ENCODE measurements around the gene SIM2.

SIM2 gene

DNA sequence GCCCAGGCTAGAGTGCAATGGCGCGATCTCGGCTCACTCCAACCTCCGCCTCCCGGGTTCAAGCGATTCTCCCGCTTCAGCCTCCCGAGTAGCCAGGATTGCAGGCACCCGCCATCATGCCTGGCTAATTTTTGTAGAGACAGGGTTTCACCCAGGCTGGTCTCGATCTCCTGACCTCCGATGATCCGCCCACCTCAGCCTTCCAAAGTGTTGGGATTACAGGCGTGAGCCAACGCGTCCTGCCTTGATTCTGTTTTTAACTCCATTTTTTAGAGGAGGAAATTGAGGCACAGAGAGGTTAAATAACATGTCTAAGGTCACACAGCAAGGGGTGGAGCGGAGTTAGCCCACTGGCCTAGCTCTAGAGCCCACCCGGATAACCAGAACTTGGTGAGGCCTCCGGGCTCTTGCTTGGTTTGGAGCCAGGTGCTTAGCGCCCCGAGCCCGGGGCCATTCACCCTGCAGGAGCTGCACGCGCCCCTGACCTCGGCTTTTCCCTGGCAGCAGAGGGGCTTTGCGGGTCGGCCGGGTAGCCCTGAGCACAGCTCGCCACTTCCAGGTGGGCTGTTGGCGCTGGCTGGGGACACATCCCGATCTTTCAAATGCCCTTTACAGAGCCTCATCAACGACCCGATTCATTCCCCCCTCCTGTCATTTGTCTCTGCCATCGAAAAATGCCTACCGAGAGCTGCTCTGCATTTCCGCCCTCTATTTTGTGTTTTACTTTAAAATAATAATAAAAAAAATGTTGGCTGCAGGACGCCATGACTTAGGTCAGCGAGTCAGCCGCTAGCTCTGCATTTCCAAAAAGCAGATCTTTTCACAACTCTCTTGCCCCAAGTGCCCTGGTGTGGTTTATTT is 11.2 kb downstream of the SIM2 start:
- no peak for DNase-seq (ENCODE audit: low read depth, low spot score)
- H3K27ac ChIP-seq = no peak overlapping the region

DNA sequence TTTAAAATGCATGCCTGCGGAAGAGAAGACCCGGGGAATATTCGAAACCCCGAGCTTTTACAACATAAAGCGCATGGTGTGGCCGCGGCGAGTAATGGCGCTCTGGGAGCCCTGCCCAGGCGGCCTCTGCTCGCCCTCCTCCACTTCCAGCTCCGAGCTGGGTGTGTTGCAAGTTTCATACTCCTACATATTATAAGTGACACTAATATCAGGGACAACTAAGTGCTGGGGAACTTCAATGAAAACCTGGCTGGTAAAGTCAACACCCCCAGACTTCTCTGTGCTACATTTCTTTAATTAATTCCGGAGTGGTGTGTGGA is 11.8 kb downstream of the SIM2 start:
- no peak overlapping the region for H3K27ac ChIP-seq
- no peak for DNase-seq (ENCODE audit: low read depth, low spot score)

DNA sequence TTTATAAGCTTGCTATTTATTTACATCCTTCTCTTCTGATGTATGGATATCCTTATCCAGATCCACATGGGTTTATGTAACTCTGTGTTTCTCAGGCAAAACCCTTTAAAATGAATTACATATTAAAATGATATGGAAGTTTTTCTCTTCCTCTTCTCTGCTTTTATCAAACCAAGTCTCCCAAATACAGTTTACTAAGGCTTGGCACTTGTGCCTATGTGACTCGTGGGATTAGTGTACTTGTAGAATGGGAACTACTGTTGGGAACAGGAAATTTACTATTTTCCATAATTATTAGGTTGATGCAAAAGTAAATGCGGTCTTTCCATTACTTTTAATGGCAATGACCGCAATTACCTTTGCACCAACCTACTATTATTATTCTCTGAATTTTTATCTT is 14.8 kb downstream of the SIM2 start:
- no peak for DNase-seq (ENCODE audit: low read depth, low spot score)
- H3K27ac ChIP-seq = no peak overlapping the region

GRCh38 chr21:36716387-36716786 is 17.5 kb downstream of the SIM2 start:
- no peak for DNase-seq (ENCODE audit: low read depth, low spot score)
- H3K27ac ChIP-seq = no peak overlapping the region

GRCh38 chr21:36716836-36717235 is 17.9 kb downstream of the SIM2 start:
- DNase-seq (ENCODE audit: low read depth, low spot score) = no peak
- no peak overlapping the region for H3K27ac ChIP-seq

DNA sequence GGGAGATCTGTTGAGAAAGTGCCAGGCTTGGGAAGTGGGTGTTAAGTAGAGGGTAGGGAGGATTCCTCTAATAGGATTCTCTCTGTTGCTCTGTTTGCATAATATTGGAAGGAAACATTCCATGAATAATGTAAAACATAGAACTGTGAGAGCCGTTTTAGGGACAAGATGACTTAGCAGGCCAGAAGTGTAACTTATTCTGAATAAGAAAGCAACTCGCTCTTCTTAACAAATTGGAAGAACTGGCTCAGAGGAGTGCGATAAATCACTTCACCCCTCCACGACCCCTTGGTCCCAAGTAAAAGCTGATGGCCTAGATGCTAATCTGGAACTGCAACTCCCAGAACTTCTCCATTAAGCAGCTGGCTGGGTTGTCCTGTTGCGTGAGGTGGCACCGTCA is 19.1 kb downstream of the SIM2 start:
- DNase-seq (ENCODE audit: low read depth, low spot score) = no peak
- no peak overlapping the region for H3K27ac ChIP-seq

- peak; percentile 69 for DNase-seq (ENCODE audit: low read depth, low spot score)
- H3K27ac ChIP-seq = peak overlapping the region; percentile 78
Observed at GRCh38 chr21:36718951-36719501, 20.1 kb downstream of the SIM2 start.

DNA sequence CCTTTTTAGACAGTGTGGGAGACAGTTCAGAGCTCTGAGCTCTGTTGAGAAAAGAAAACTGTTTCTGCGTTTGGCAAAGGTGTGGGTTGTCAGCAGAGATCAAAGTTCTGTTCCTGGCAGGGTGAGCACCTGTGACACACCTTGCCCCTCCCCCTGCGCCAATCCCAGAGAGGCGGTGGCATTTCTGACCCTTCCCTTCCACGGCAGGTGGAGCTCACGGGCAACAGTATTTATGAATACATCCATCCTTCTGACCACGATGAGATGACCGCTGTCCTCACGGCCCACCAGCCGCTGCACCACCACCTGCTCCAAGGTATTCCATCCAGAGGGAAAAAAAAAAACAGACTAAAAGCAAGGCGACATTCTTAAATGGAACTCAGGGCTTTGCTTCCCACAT is 20.7 kb downstream of the SIM2 start:
- no peak for DNase-seq (ENCODE audit: low read depth, low spot score)
- peak overlapping the region; percentile 78 for H3K27ac ChIP-seq

GRCh38 chr21:36721817-36722216 is 22.9 kb downstream of the SIM2 start:
- DNase-seq (ENCODE audit: low read depth, low spot score) = no peak
- no peak overlapping the region for H3K27ac ChIP-seq

DNA sequence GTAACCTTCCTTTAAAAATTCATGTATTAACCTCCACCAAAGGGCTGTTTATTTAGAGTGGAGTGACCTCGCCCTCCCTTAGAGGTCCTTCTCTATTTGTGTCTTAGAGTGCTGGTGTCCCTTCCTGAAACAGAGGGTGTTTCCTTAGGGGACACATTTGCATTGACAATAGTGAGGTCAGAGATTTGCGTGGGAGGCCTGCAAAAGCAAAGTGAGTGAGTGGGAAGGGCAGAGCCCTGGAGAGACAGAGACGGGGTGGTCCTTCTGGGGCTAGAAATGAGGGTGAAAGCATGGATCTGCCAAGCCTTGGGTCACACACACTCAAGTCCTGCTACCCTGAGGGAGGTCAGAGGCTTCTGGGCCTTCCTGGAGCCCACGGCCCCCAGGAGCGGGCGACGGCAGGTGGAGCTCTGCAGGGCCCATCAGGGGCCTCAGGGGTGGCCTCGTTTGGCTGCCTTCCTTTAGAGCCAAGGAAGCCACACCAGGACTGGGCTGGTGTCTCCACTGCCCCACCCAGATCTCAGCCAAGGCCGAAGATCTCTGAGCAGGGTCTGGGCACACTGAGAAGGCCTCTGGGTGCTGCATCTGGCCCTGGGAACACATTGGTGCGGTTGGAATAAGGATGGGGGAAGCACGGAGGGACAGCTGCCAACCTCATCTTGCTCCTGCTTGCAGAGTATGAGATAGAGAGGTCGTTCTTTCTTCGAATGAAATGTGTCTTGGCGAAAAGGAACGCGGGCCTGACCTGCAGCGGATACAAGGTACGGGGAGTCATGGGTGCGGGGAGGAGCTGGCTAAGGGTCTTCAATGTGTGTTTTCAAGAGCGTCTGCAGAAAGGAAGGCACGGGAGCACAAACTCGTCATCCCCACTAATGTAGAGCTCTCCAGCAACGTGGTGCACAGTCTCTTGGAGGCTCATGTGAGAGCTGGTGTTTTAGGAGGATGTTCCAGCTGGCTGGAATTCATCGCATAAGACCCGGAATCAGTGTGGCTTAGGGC is 23.8 kb downstream of the SIM2 start:
- no peak for DNase-seq (ENCODE audit: low read depth, low spot score)
- no peak overlapping the region for H3K27ac ChIP-seq

- H3K27ac ChIP-seq = no peak overlapping the region
- no peak for DNase-seq (ENCODE audit: low read depth, low spot score)
Observed at GRCh38 chr21:36723371-36723881, 24.5 kb downstream of the SIM2 start.

- no peak overlapping the region for H3K27ac ChIP-seq
- DNase-seq (ENCODE audit: low read depth, low spot score) = no peak
Observed at GRCh38 chr21:36724660-36725059, 25.7 kb downstream of the SIM2 start.

- H3K27ac ChIP-seq = no peak overlapping the region
- DNase-seq (ENCODE audit: low read depth, low spot score) = no peak
Observed at GRCh38 chr21:36725793-36726386, 27.0 kb downstream of the SIM2 start.

DNA sequence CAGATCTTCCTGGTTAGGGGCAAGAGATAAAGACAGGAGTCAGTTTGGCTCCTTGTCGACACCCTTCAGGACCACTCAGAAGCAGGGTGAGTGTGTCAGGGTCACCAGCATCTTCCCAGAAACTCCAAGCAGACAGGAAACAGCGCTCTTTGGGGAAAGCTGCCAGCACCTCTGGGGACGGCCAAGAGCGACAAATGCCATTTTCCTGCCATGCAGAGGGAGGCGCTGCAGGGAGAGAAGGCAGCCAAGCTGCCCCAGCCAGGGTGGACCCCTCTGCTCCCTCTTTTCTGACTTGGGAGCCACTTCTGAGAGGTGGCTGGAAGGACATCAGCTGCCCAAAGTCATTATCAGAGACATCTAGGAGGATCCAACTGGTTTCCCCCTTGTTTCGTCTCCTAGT is 29.0 kb downstream of the SIM2 start:
- no peak for DNase-seq (ENCODE audit: low read depth, low spot score)
- H3K27ac ChIP-seq = no peak overlapping the region

DNA sequence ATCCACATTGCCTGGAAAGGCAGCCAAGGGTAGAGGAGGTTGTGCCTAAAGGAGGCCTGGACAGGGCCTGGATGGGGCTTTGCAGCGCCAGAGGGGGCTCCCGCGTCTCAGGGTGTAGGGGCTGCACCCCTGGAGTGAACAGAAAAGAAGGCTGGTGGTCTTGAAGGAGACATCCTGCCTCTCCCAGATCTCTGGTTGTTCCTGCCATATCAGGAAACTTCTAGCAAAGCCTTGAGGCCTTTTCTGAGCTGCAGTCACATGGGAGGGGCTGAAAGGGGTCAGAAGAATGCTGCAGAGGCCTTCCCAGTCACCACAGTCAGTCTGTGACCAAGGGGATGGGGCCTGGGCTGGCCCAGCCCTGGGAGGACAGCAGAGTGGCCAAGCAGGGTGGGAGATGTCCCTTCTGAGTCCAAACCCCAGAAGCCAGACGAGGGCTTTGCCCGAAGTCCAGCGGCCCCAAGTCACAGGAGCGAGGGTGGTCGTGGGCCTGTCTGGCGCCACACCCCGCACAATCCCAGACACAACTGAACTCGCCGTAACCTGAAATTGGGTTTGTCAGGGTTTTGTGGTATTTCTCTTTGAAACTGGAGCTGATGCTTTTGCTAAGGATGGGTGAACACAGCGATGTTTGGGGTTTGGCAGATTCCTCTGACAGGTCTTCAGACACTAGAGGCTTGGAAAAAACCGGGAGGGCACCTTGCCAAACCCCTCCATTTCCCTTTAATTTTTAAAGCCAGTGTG is 29.6 kb downstream of the SIM2 start:
- no peak overlapping the region for H3K27ac ChIP-seq
- DNase-seq (ENCODE audit: low read depth, low spot score) = no peak

DNA sequence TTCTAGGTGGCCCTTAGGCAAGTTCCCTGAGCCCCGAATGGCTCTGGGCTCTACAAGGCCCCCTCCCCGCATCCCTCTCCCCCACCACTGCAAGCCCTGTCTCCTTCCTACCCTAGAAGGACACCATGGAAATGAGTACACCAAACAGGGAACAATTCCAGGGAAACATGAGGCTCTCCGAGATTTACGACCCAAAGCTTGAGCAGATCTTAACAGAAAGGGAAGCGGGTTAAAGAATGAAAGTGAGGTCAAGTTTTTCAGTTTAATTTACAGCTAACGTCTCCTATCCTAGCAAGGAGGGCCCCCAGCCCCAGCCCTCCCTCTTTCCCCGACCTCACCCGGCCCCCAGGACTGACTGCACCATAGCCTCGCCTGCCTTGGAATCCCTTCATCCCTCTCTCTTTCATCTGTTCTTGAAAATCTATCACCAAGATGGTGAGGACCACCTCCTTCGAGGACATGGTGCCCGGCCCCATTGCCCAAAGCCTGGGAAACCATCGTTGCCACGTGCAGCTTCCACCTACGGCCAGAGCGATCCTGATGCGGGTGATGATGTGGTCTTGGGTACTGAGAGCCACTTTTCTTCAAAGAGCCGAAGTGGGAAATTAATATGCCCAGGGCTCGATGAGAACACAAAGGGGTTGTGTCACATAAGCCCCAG is 30.5 kb downstream of the SIM2 start:
- DNase-seq (ENCODE audit: low read depth, low spot score) = no peak
- H3K27ac ChIP-seq = no peak overlapping the region

- H3K27ac ChIP-seq = no peak overlapping the region
- DNase-seq (ENCODE audit: low read depth, low spot score) = no peak
Observed at GRCh38 chr21:36730291-36731281, 31.7 kb downstream of the SIM2 start.

- H3K27ac ChIP-seq = no peak overlapping the region
- no peak for DNase-seq (ENCODE audit: low read depth, low spot score)
Observed at GRCh38 chr21:36732217-36732616, 33.3 kb downstream of the SIM2 start.
